ENCODE data around the gene FAM3C.

GRCh38 chr7:121384265-121384664 lies 11.8 kb downstream of the FAM3C start:
- TF ChIP-seq EZH2 (IDR thresholded peaks at IDR 0.05; ENCODE audit: insufficient read depth, poor library complexity, severe bottlenecking) (no peak), EZH2phosphoT487 (IDR thresholded peaks at IDR 0.05; ENCODE audit: insufficient read depth, low read depth) (no peak)
